Urinary bladder (tissue), 4 donors: ENCODE results near the gene TNFRSF19. TPM values are rescaled to one million over a fixed set of nuclear protein-coding genes. Genes with fewer than 3 reads are reported as not detected.

Experiments
- DNase-seq: peaks from one replicate; pipeline ENCODE4 v3.0.0-alpha.2; 2015; ENCODE audit errors: extremely low spot score
- H3K27ac ChIP-seq: one replicate; pipeline ENCODE4 v1.5.1; 2013; ENCODE audit warnings: low read depth, mild to moderate bottlenecking, moderate library complexity
- H3K36me3 ChIP-seq: one replicate; pipeline ENCODE4 v1.6.1; 2013; ENCODE audit warnings: mild to moderate bottlenecking, moderate library complexity; ENCODE audit not compliant: insufficient read depth
- H3K4me1 ChIP-seq: one replicate; pipeline ENCODE4 v1.6.1; 2013; ENCODE audit warnings: mild to moderate bottlenecking, moderate library complexity; ENCODE audit not compliant: insufficient read depth
- H3K4me3 ChIP-seq: one replicate; pipeline ENCODE4 v1.5.1; 2013; ENCODE audit warnings: low read depth, low read length
- WGBS: extraction: QIAGEN DNeasy Blood & Tissue Kit; methylation state at CpG from one replicate; pipeline ENCODE4 v1.1.7; 2013; 5-methylcytosine and 5-hydroxymethylcytosine counted together
- polyA plus RNA-seq: library from polyadenylated mRNA; stranded (reverse); fragments of 200-250 nt; gene quantifications from one replicate; pipeline ENCODE4 v1.2.3, GENCODE V29; 2013
- total RNA-seq: library from RNA; depleted of rRNA; stranded (reverse); fragments of >200 nt; gene quantifications from one replicate; pipeline ENCODE4 v1.2.3, GENCODE V29; 2014
- donor health status: healthy with polysubstance abuse.
- donor health status: healthy.

The TNFRSF19 gene
- total and polyA plus RNA-seq, 2 donors, result 8.2 to 17.6 TPM

- Histone ChIP-seq H3K4me1 (no peaks in the 10 kb centered on the region), H3K36me3 (no peaks in the 10 kb centered on the region), H3K27ac (no peak overlapping the region), H3K4me3 (no peak overlapping the region)
- DNase-seq, result no peak
Observed at GRCh38 chr13:23600534-23600933, 30.3 kb downstream of the TNFRSF19 start.

- Histone ChIP-seq H3K36me3 (no peaks in the 10 kb centered on the region), H3K27ac (no peak overlapping the region), H3K4me1 (peaks cover 2% of the 10 kb centered on the region), H3K4me3 (no peak overlapping the region)
- 73% methylated on average over 3 of the region's 3 CpGs for WGBS
- no peak for DNase-seq
Observed at GRCh38 chr13:23605831-23606230, 35.6 kb downstream of the TNFRSF19 start.

- Histone ChIP-seq H3K4me3 (no peak overlapping the region), H3K27ac (no peak overlapping the region), H3K4me1 (peaks cover 2% of the 10 kb centered on the region), H3K36me3 (no peaks in the 10 kb centered on the region)
- DNase-seq, result no peak
- 70% methylated on average over 3 of the region's 3 CpGs for WGBS
Observed at GRCh38 chr13:23608138-23608537, 37.9 kb downstream of the TNFRSF19 start.

GRCh38 chr13:23608701-23609413 lies 38.6 kb downstream of the TNFRSF19 start:
- Histone ChIP-seq H3K4me3 (no peak overlapping the region), H3K27ac (no peak overlapping the region), H3K36me3 (no peaks in the 10 kb centered on the region), H3K4me1 (peaks cover 2% of the 10 kb centered on the region)
- DNase-seq, result no peak
- WGBS, result 52% methylated on average over 13 of the region's 13 CpGs

GRCh38 chr13:23609414-23609760 lies 39.2 kb downstream of the TNFRSF19 start:
- Histone ChIP-seq H3K4me3 (no peak overlapping the region), H3K4me1 (peaks cover 2% of the 10 kb centered on the region), H3K36me3 (no peaks in the 10 kb centered on the region), H3K27ac (no peak overlapping the region)
- no peak for DNase-seq
- WGBS, result 4% methylated on average over 7 of the region's 7 CpGs

GRCh38 chr13:23609874-23610576 lies 39.8 kb downstream of the TNFRSF19 start:
- Histone ChIP-seq H3K27ac (no peak overlapping the region), H3K4me3 (no peak overlapping the region)
- WGBS, result 5% methylated on average over 3 of the region's 3 CpGs

GRCh38 chr13:23610966-23611491 lies 40.8 kb downstream of the TNFRSF19 start:
- Histone ChIP-seq H3K4me1 (peaks cover 2% of the 10 kb centered on the region), H3K4me3 (no peak overlapping the region), H3K36me3 (no peaks in the 10 kb centered on the region), H3K27ac (no peak overlapping the region)
- WGBS, result 58% methylated on average over 2 of the region's 2 CpGs
- no peak for DNase-seq

More at GRCh38 chr13:23609874-23610576, 39.8 kb downstream of the TNFRSF19 start:
- no peak for DNase-seq
- Histone ChIP-seq H3K4me1 (peaks cover 2% of the 10 kb centered on the region), H3K36me3 (no peaks in the 10 kb centered on the region)

- peaks cover 2% of the 10 kb centered on the region for H3K4me1 ChIP-seq
- no peak for DNase-seq
- no peaks in the 10 kb centered on the region for H3K36me3 ChIP-seq
- H3K27ac ChIP-seq, result no peak overlapping the region
- no peak overlapping the region for H3K4me3 ChIP-seq
- 95% methylated on average over 1 of the region's 1 CpG for WGBS
Observed at GRCh38 chr13:23612182-23612581, 42.0 kb downstream of the TNFRSF19 start.

- DNase-seq, result no peak
- no peaks in the 10 kb centered on the region for H3K36me3 ChIP-seq
- no peak overlapping the region for H3K27ac ChIP-seq
- H3K4me1 ChIP-seq, result peaks cover 2% of the 10 kb centered on the region
- H3K4me3 ChIP-seq, result no peak overlapping the region
- WGBS, result 99% methylated on average over 2 of the region's 2 CpGs
Observed at GRCh38 chr13:23612731-23613130, 42.5 kb downstream of the TNFRSF19 start.

- no peak for DNase-seq
- no peaks in the 10 kb centered on the region for H3K36me3 ChIP-seq
- no peak overlapping the region for H3K4me3 ChIP-seq
- no peak overlapping the region for H3K27ac ChIP-seq
- peaks cover 2% of the 10 kb centered on the region for H3K4me1 ChIP-seq
- WGBS, result 92% methylated on average over 3 of the region's 3 CpGs
Observed at GRCh38 chr13:23613596-23613995, 43.4 kb downstream of the TNFRSF19 start.

GRCh38 chr13:23615395-23616081 lies 45.3 kb downstream of the TNFRSF19 start:
- Histone ChIP-seq H3K4me1 (no peaks in the 10 kb centered on the region), H3K27ac (no peak overlapping the region), H3K4me3 (no peak overlapping the region), H3K36me3 (no peaks in the 10 kb centered on the region)
- WGBS, result 92% methylated on average over 15 of the region's 15 CpGs
- no peak for DNase-seq

- H3K27ac ChIP-seq, result no peak overlapping the region
- H3K4me1 ChIP-seq, result no peaks in the 10 kb centered on the region
- H3K36me3 ChIP-seq, result no peaks in the 10 kb centered on the region
- no peak for DNase-seq
- WGBS, result 99% methylated on average over 2 of the region's 2 CpGs
- H3K4me3 ChIP-seq, result no peak overlapping the region
Observed at GRCh38 chr13:23616228-23616627, 46.0 kb downstream of the TNFRSF19 start.

GRCh38 chr13:23617551-23618024 lies 47.4 kb downstream of the TNFRSF19 start:
- Histone ChIP-seq H3K27ac (no peak overlapping the region), H3K4me3 (no peak overlapping the region), H3K36me3 (no peaks in the 10 kb centered on the region), H3K4me1 (no peaks in the 10 kb centered on the region)
- 41% methylated on average over 3 of the region's 3 CpGs for WGBS
- DNase-seq, result no peak
